GM18907 (cell line): ENCODE measurements around the gene SLC6A15.

Experiments used
- ATAC-seq: cut with Tn5 transposase; IDR thresholded peaks from one replicate; pipeline ENCODE4 v1.9.1; 2021; ENCODE audit warnings: mild to moderate bottlenecking, moderate library complexity; ENCODE audit not compliant: unreplicated experiment

SLC6A15 gene

GRCh38 chr12:84810611-84811010, 102.0 kb downstream of the SLC6A15 start:
- no peak for ATAC-seq
